OCI-LY7 (cell line): ENCODE results near the gene FAM81A.

Experiments used
- EZH2phosphoT487 ChIP-seq: fragments of 200-600 bp; sonication (generic); IDR thresholded peaks from 2 replicates; pipeline ENCODE4 v1.6.1; 2018; ENCODE audit warnings: low read depth, borderline replicate concordance, mild to moderate bottlenecking, mixed run types, antibody characterized with exemption, low read length, moderate library complexity, mixed read lengths
- TF ChIP-seq, protein P1 (sequence below): fragments of 200-600 bp; sonication (generic); conservative IDR thresholded peaks from 2 replicates; pipeline ENCODE4 v1.5.1; 2014; ENCODE audit warnings: mild to moderate bottlenecking, antibody characterized with exemption, low read length, moderate library complexity, mixed read lengths

DNA sequence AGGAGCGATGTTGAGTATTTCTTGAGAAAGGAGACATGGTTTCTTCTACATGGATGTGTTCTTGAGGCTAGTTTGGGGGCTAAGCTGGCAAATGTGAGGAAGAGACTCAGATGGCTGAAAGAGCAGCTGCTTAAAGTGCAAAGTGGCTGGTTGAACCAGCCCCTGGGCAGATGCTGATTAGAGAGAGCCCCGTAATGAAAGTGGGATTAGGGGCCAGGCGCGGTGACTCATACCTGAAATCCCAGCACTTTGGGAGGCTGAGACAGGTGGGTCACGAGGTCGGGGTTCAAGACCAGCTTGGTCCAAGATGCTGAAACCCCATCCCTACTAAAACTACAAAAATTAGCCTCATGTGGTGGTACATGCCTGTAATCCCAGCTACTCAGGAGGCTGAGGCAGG is 98.6 kb downstream of the FAM81A start:
- TF ChIP-seq, protein P1, sequence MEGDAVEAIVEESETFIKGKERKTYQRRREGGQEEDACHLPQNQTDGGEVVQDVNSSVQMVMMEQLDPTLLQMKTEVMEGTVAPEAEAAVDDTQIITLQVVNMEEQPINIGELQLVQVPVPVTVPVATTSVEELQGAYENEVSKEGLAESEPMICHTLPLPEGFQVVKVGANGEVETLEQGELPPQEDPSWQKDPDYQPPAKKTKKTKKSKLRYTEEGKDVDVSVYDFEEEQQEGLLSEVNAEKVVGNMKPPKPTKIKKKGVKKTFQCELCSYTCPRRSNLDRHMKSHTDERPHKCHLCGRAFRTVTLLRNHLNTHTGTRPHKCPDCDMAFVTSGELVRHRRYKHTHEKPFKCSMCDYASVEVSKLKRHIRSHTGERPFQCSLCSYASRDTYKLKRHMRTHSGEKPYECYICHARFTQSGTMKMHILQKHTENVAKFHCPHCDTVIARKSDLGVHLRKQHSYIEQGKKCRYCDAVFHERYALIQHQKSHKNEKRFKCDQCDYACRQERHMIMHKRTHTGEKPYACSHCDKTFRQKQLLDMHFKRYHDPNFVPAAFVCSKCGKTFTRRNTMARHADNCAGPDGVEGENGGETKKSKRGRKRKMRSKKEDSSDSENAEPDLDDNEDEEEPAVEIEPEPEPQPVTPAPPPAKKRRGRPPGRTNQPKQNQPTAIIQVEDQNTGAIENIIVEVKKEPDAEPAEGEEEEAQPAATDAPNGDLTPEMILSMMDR: no peak
- no peak for TF ChIP-seq EZH2phosphoT487
